ENCODE data around the gene ARAP3.
A peak's percentile ranks its signal among the peaks of the same experiment; 100 is the strongest.

- TF ChIP-seq CTCF (conservative IDR thresholded peaks at IDR 0.05; ENCODE audit: low read depth in 2 of 2) (peak; percentile 82 to 99), ETS1 (IDR thresholded peaks at IDR 0.05) (no peak), POLR2AphosphoS5 (IDR thresholded peaks at IDR 0.05; ENCODE audit: low read depth) (no peak), REST (IDR thresholded peaks at IDR 0.05; ENCODE audit: unreplicated experiment) (no peak), CREB1 (CRISPR knock-in tag; IDR thresholded peaks at IDR 0.05; ENCODE audit: low read depth) (no peak), NANOG (IDR thresholded peaks at IDR 0.05; ENCODE audit: borderline replicate concordance) (no peak)
These were observed 10.0 kb upstream of the ARAP3 start for GRCh38 chr5:141691867-141692532.
